AG09319 (cell line): Measurements from ENCODE around the gene ST3GAL4.
"Not testable (repeated sequence)": the region's sequence is repeated elsewhere in the genome, so short reads cannot be mapped to it uniquely, and the experiment has no call there.

ENCODE experiments used
- DNase-seq: peaks from one replicate; pipeline ENCODE4 v3.0.0-alpha.2; 2010; ENCODE audit warnings: low read depth; ENCODE audit errors: extremely low read depth
- CTCF ChIP-seq: IDR thresholded peaks from 2 replicates; pipeline ENCODE4 v1.5.1; 2011; ENCODE audit warnings: low read depth, mild to moderate bottlenecking, inconsistent platforms, low read length, moderate library complexity

Gene ST3GAL4

GRCh38 chr11:126343051-126343450 lies 12.4 kb upstream of the ST3GAL4 start:
- TF ChIP-seq CTCF, result no peak
- DNase-seq, result no peak

GRCh38 chr11:126344141-126345080 lies 11.1 kb upstream of the ST3GAL4 start:
- DNase-seq, result no peak

GRCh38 chr11:126345283-126345682 lies 10.2 kb upstream of the ST3GAL4 start:
- no peak for DNase-seq
- TF ChIP-seq CTCF, result no peak

More at GRCh38 chr11:126344141-126345080, 11.1 kb upstream of the ST3GAL4 start:
- TF ChIP-seq CTCF, result no peak

GRCh38 chr11:126345759-126346585 lies 9.5 kb upstream of the ST3GAL4 start:
- no peak for TF ChIP-seq CTCF
- peak; percentile 63 for DNase-seq

- TF ChIP-seq CTCF, result no peak
- no peak for DNase-seq
These were observed 8.9 kb upstream of the ST3GAL4 start for GRCh38 chr11:126346586-126346940.

GRCh38 chr11:126346946-126347345 lies 8.5 kb upstream of the ST3GAL4 start:
- not testable (repeated sequence) for DNase-seq

- DNase-seq, result no peak
- TF ChIP-seq CTCF, result no peak
These were observed 7.5 kb upstream of the ST3GAL4 start for GRCh38 chr11:126347751-126348668.
